IMR-90 (cell line): ENCODE data around the gene SMPDL3A. TPM values are rescaled to one million over a fixed set of nuclear protein-coding genes. Genes with fewer than 3 reads are reported as not detected.

Experiments
- ATAC-seq: fragments of 200-7000 bp; cut with Tn5 transposase; 2 replicates; pipeline ENCODE4 v1.9.1; 2020; ENCODE audit warnings: low read depth, mild to moderate bottlenecking, moderate library complexity
- BruUV-seq: library from RNA; stranded (reverse); fragments of 400-500 nt; replicated peaks from 2 replicates; lab custom pipeline; 2021; lab: Mats Ljungman, UMichigan
- CTCF ChIA-PET: fragments of 300-600 bp; formaldehyde crosslinking; extraction: SDS; loops from one replicate; lab custom pipeline; 2021; ENCODE audit warnings: antibody characterized with exemption; lab: Yijun Ruan, JAX
- POLR2A ChIA-PET: fragments of 300-600 bp; sonication (Branson Sonifier 250); formaldehyde crosslinking; loops from one replicate; lab custom pipeline; 2022; ENCODE audit warnings: antibody characterized with exemption; ENCODE audit not compliant: unreplicated experiment; lab: Charles Lee
- DNase-seq: peaks from one replicate; pipeline ENCODE4 v3.0.0; 2013
- H2AFZ ChIP-seq: replicated peaks from 2 replicates; pipeline ENCODE3; 2013; ENCODE audit warnings: low read length, mild to moderate bottlenecking; ENCODE audit not compliant: poor library complexity
- H2AK5ac ChIP-seq: 2 replicates; pipeline ENCODE4 v1.6.1; 2013; ENCODE audit warnings: low read depth, low read length, inconsistent platforms
- H2AK9ac ChIP-seq: replicated peaks from 2 replicates; pipeline ENCODE3; 2013; ENCODE audit warnings: mild to moderate bottlenecking, low read depth, low read length, moderate library complexity; ENCODE audit not compliant: poor library complexity
- H2BK120ac ChIP-seq: 2 replicates; pipeline ENCODE4 v1.6.1; 2013; ENCODE audit warnings: low read depth, low read length, inconsistent platforms
- H2BK15ac ChIP-seq: 3 replicates; pipeline ENCODE4 v1.6.1; 2013; ENCODE audit warnings: low read depth, low read length, inconsistent platforms
- H2BK20ac ChIP-seq: 2 replicates; pipeline ENCODE4 v1.6.1; 2013; ENCODE audit warnings: low read depth, mild to moderate bottlenecking, inconsistent platforms, low read length, moderate library complexity
- H2BK5ac ChIP-seq: 2 replicates; pipeline ENCODE4 v1.6.1; 2013; ENCODE audit warnings: mild to moderate bottlenecking, low read depth, low read length, inconsistent platforms; ENCODE audit not compliant: poor library complexity, severe bottlenecking
- H3K14ac ChIP-seq: replicated peaks from 2 replicates; pipeline ENCODE4 v1.6.1; 2013; ENCODE audit warnings: low read depth, low read length, inconsistent platforms
- H3K18ac ChIP-seq: 2 replicates; pipeline ENCODE4 v1.6.1; 2013; ENCODE audit warnings: low read depth, low read length, control low read depth
- H3K23ac ChIP-seq: 2 replicates; pipeline ENCODE4 v1.6.1; 2013; ENCODE audit warnings: low read depth, low read length, inconsistent platforms
- H3K27ac ChIP-seq: 2 replicates; pipeline ENCODE4 v1.5.1; 2013; ENCODE audit warnings: mild to moderate bottlenecking, control low read depth, low read length; ENCODE audit not compliant: insufficient read depth
- H3K27me3 ChIP-seq: 2 replicates; pipeline ENCODE4 v1.6.1; 2013; ENCODE audit warnings: low read length; ENCODE audit not compliant: control insufficient read depth, insufficient read depth
- H3K36me3 ChIP-seq: 2 replicates; pipeline ENCODE4 v1.6.1; 2013; ENCODE audit warnings: low read length, mixed read lengths; ENCODE audit not compliant: control insufficient read depth, insufficient read depth
- H3K4ac ChIP-seq: 2 replicates; pipeline ENCODE4 v1.6.1; 2013; ENCODE audit warnings: low read depth, low read length, inconsistent platforms
- H3K4me1 ChIP-seq: 2 replicates; pipeline ENCODE4 v1.6.1; 2013; ENCODE audit warnings: low read length, mixed read lengths; ENCODE audit not compliant: control insufficient read depth, insufficient read depth
- H3K4me2 ChIP-seq: 2 replicates; pipeline ENCODE4 v1.6.1; 2013; ENCODE audit warnings: low read depth, mild to moderate bottlenecking, control low read depth, low read length, moderate library complexity
- H3K4me3 ChIP-seq: 2 replicates; pipeline ENCODE4 v1.5.1; 2013; ENCODE audit warnings: low read depth, mild to moderate bottlenecking, control low read depth, low read length, moderate library complexity; ENCODE audit not compliant: insufficient read depth
- H3K56ac ChIP-seq: 2 replicates; pipeline ENCODE4 v1.6.1; 2013; ENCODE audit warnings: low read length, inconsistent platforms; ENCODE audit not compliant: insufficient read depth; ENCODE audit errors: extremely low read depth
- H3K79me1 ChIP-seq, 2 experiments: 2 replicates each; pipeline ENCODE4 v1.6.1; 2013; ENCODE audit warnings: low read length in 2 of 2, inconsistent platforms in 1 of 2, low read depth in 1 of 2
- H3K9ac ChIP-seq: 2 replicates; pipeline ENCODE4 v1.6.1; 2013; ENCODE audit warnings: low read depth, low read length, control low read depth
- H3K9me1 ChIP-seq: 2 replicates; pipeline ENCODE4 v1.6.1; 2013; ENCODE audit warnings: low read length, inconsistent platforms; ENCODE audit not compliant: insufficient read depth
- H3K9me3 ChIP-seq: 2 replicates; pipeline ENCODE4 v1.6.1; 2013; ENCODE audit warnings: low read length; ENCODE audit not compliant: control insufficient read depth, insufficient read depth
- H4K20me1 ChIP-seq: 2 replicates; pipeline ENCODE4 v1.6.1; 2013; ENCODE audit warnings: low read length, inconsistent platforms; ENCODE audit not compliant: insufficient read depth
- H4K5ac ChIP-seq: 2 replicates; pipeline ENCODE4 v1.6.1; 2013; ENCODE audit warnings: mild to moderate bottlenecking, low read depth, low read length, control low read depth
- H4K8ac ChIP-seq, 2 experiments: 2 replicates each; pipeline ENCODE4 v1.6.1; 2013; ENCODE audit warnings: low read depth in 2 of 2, low read length in 2 of 2, control low read depth in 1 of 2, inconsistent platforms in 1 of 2
- H4K91ac ChIP-seq: 2 replicates; pipeline ENCODE4 v1.6.1; 2013; ENCODE audit warnings: low read depth, low read length, inconsistent platforms; ENCODE audit not compliant: insufficient read depth
- CHD1 ChIP-seq: IDR thresholded peaks from 2 replicates; pipeline ENCODE4 v1.6.1; 2012; ENCODE audit warnings: low read depth, low read length, improper control_type of control experiment
- FOS ChIP-seq: fragments of 150-350 bp; IDR thresholded peaks from 2 replicates; pipeline ENCODE4 v1.6.1; 2016; ENCODE audit warnings: low read depth, low read length
- NFE2L2 ChIP-seq: fragments of 150-350 bp; IDR thresholded peaks from 2 replicates; pipeline ENCODE4 v1.6.1; 2016; ENCODE audit warnings: low read depth, mild to moderate bottlenecking, low read length
- POLR2A ChIP-seq: IDR thresholded peaks from 2 replicates; pipeline ENCODE4 v1.6.1; 2012; ENCODE audit warnings: mild to moderate bottlenecking, low read depth, low read length
- RAD21 ChIP-seq: IDR thresholded peaks from 2 replicates; pipeline ENCODE4 v1.6.1; 2012; ENCODE audit warnings: low read length, improper control_type of control experiment
- RCOR1 ChIP-seq: IDR thresholded peaks from 2 replicates; pipeline ENCODE4 v1.6.1; 2012; ENCODE audit warnings: mild to moderate bottlenecking, low read length, improper control_type of control experiment; ENCODE audit not compliant: insufficient replicate concordance
- RFX5 ChIP-seq: IDR thresholded peaks from 2 replicates; pipeline ENCODE4 v1.8.0; 2012; ENCODE audit warnings: low read depth, mild to moderate bottlenecking, low read length, moderate library complexity
- WGBS, 2 experiments: methylation state at CpG; one replicate each; pipeline versions ENCODE4 v1.1.5 to v1.1.7; 2013; ENCODE audit warnings: missing lambda C conversion rate in 2 of 2; ENCODE audit not compliant: insufficient read length in 1 of 2; ENCODE audit errors: extremely low coverage in 2 of 2; 5-methylcytosine and 5-hydroxymethylcytosine counted together
- dilution Hi-C: fragments of 300-500 bp; cut with HindIII; formaldehyde crosslinking; loops from one replicate; pipeline ENCODE4 v1.14.3; 2018; ENCODE audit warnings: low sequenced_read_pairs; ENCODE audit not compliant: unreplicated experiment
- in situ Hi-C: fragments of 300-500 bp; cut with MboI; formaldehyde crosslinking; loops from 3 replicates; pipeline ENCODE4 v1.14.3; 2019; ENCODE audit warnings: low sequenced_read_pairs, inconsistent platforms, mixed read lengths
- intact Hi-C: fragments of 100-400 bp; cut with micrococcal nuclease; formaldehyde crosslinking; loops from 2 replicates; pipeline ENCODE4 v1.10.0; 2022
- polyA plus RNA-seq, 3 experiments: library from polyadenylated mRNA; depleted of rRNA; stranded (reverse); fragments of >200 nt; gene quantifications; 2 replicates each; pipeline ENCODE4 v1.2.3, GENCODE V29; 2012; ENCODE audit warnings: low replicate concordance in 1 of 3
- total RNA-seq: library from RNA; depleted of rRNA; stranded (reverse); fragments of >200 nt; gene quantifications from 2 replicates; pipeline ENCODE4 v1.2.3, GENCODE V29; 2012
- TF ChIP-seq, protein P1 (sequence below): fragments of 150-350 bp; IDR thresholded peaks from 2 replicates; pipeline ENCODE4 v1.6.1; 2016; ENCODE audit warnings: low read depth, mild to moderate bottlenecking, low read length, moderate library complexity, borderline replicate concordance
- TF ChIP-seq, protein P2 (sequence below): fragments of 150-350 bp; IDR thresholded peaks from 2 replicates; pipeline ENCODE4 v1.6.1; 2017; ENCODE audit warnings: mild to moderate bottlenecking, antibody characterized with exemption, low read length, low read depth
- TF ChIP-seq, protein P3 (sequence below): conservative IDR thresholded peaks from 2 replicates; pipeline ENCODE4 v1.5.1; 2012; ENCODE audit warnings: mild to moderate bottlenecking, low read depth, low read length, improper control_type of control experiment

Gene SMPDL3A
- total and polyA plus RNA-seq, 2 of the 4 experiments (the other 2 are of a cell fraction): 9.9 to 14.2 TPM

DNA sequence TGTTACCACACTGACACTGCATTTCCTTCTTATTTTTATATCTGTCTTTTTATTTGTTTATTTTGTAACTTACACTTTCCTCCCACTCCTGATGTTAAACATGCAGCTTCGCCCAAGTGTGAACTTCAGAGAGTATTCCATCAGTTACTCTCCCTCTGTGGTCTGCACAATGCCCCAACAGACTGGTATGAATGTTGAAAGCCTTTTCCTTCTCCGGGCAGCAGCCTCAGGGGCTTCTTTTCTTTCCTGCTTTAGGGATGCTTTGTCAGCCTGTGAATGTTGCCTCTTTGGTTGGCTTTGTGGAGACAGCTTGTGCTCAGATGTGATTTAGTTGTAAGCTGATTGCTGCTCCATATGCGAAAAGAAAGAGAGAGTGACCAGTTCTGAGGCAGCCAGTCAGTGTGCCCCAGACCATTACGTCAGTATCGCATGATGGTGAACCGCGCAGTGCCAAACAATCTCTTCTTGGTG, 44.0 kb downstream of the SMPDL3A start:
- H3K9me3 ChIP-seq: no peaks in the 10 kb centered on the region
- no peak overlapping the region for H3K4me2 ChIP-seq
- H4K20me1 ChIP-seq: no peaks in the 10 kb centered on the region
- ChIA-PET POLR2A (no interaction called here), CTCF (interaction anchor here (0.6 kb wide), 1 partner anchor 1066 kb away, joined by 3 read pairs; no protein-coding TSS in a partner anchor)
- H4K91ac ChIP-seq: no peak overlapping the region
- no CpG with 5 or more reads among the region's 7 CpGs for WGBS, 2 experiments
- no peaks in the 10 kb centered on the region for H3K9me1 ChIP-seq
- no peak overlapping the region for H2AFZ ChIP-seq
- peaks cover 6% of the 10 kb centered on the region for H3K27me3 ChIP-seq
- no peak overlapping the region for H3K56ac ChIP-seq
- no peak overlapping the region for H2BK15ac ChIP-seq
- dilution Hi-C loops (no loop called here), intact Hi-C loops (no loop called here), in situ Hi-C loops (loop anchor here (10.0 kb wide), 1 partner anchor 338 kb away; no protein-coding TSS in a partner anchor)
- no peak overlapping the region for H2BK120ac ChIP-seq
- no peak overlapping the region; the same call in 1 of the 2 replicates for H4K5ac ChIP-seq
- no peak; the same call in 1 of the 2 replicates for ATAC-seq
- H3K4me1 ChIP-seq: peaks cover 2% of the 10 kb centered on the region; the same call in 1 of the 2 replicates
- TF ChIP-seq, protein P1, sequence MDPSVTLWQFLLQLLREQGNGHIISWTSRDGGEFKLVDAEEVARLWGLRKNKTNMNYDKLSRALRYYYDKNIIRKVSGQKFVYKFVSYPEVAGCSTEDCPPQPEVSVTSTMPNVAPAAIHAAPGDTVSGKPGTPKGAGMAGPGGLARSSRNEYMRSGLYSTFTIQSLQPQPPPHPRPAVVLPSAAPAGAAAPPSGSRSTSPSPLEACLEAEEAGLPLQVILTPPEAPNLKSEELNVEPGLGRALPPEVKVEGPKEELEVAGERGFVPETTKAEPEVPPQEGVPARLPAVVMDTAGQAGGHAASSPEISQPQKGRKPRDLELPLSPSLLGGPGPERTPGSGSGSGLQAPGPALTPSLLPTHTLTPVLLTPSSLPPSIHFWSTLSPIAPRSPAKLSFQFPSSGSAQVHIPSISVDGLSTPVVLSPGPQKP: no peak
- no peak for TF ChIP-seq RFX5
- TF ChIP-seq, protein P2, sequence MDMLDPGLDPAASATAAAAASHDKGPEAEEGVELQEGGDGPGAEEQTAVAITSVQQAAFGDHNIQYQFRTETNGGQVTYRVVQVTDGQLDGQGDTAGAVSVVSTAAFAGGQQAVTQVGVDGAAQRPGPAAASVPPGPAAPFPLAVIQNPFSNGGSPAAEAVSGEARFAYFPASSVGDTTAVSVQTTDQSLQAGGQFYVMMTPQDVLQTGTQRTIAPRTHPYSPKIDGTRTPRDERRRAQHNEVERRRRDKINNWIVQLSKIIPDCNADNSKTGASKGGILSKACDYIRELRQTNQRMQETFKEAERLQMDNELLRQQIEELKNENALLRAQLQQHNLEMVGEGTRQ: no peak
- TF ChIP-seq RAD21: no peak
- no peak for TF ChIP-seq CHD1
- TF ChIP-seq, protein P3, sequence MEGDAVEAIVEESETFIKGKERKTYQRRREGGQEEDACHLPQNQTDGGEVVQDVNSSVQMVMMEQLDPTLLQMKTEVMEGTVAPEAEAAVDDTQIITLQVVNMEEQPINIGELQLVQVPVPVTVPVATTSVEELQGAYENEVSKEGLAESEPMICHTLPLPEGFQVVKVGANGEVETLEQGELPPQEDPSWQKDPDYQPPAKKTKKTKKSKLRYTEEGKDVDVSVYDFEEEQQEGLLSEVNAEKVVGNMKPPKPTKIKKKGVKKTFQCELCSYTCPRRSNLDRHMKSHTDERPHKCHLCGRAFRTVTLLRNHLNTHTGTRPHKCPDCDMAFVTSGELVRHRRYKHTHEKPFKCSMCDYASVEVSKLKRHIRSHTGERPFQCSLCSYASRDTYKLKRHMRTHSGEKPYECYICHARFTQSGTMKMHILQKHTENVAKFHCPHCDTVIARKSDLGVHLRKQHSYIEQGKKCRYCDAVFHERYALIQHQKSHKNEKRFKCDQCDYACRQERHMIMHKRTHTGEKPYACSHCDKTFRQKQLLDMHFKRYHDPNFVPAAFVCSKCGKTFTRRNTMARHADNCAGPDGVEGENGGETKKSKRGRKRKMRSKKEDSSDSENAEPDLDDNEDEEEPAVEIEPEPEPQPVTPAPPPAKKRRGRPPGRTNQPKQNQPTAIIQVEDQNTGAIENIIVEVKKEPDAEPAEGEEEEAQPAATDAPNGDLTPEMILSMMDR: no peak
- TF ChIP-seq FOS: no peak
- TF ChIP-seq RCOR1: no peak
- no peak for TF ChIP-seq POLR2A
- TF ChIP-seq NFE2L2: no peak
- no peak overlapping the region for H3K14ac ChIP-seq
- H2BK5ac ChIP-seq: no peak overlapping the region
- H3K79me1 ChIP-seq: no peaks in the 10 kb centered on the region
- no peak overlapping the region for H3K9ac ChIP-seq
- H3K27ac ChIP-seq: peak overlapping the region; percentile 32; the same call in 1 of the 2 replicates
- no peak overlapping the region for H3K23ac ChIP-seq
- no peak for DNase-seq
- H2AK5ac ChIP-seq: no peak overlapping the region
- no peak overlapping the region for H3K4ac ChIP-seq
- H4K8ac ChIP-seq: no peak overlapping the region
- H2BK20ac ChIP-seq: no peak overlapping the region
- no peak overlapping the region for H3K4me3 ChIP-seq
- no peak overlapping the region for H2AK9ac ChIP-seq
- BruUV-seq: no TSS peak
- peak overlapping the region; percentile 42; the same call in 1 of the 2 replicates for H3K18ac ChIP-seq
- H3K36me3 ChIP-seq: no peaks in the 10 kb centered on the region
